HEK293T (cell line): ENCODE results near the gene SUGT1.
"Not testable (repeated sequence)": the region's sequence is repeated elsewhere in the genome, so short reads cannot be mapped to it uniquely, and the experiment has no call there.

ENCODE experiments used
- ARNT ChIP-seq: fragments of 450-650 bp; IDR thresholded peaks from 2 replicates; pipeline ENCODE4 v1.6.1; 2017; ENCODE audit warnings: mild to moderate bottlenecking
- BHLHE40 ChIP-seq: fragments of 450-650 bp; IDR thresholded peaks from 2 replicates; pipeline ENCODE4 v1.6.1; 2016; ENCODE audit warnings: mild to moderate bottlenecking, moderate library complexity, borderline replicate concordance
- FOXK2 ChIP-seq: fragments of 450-650 bp; IDR thresholded peaks from 2 replicates; pipeline ENCODE4 v1.6.1; 2016; ENCODE audit warnings: mild to moderate bottlenecking
- FOXM1 ChIP-seq: fragments of 450-650 bp; IDR thresholded peaks from 2 replicates; pipeline ENCODE4 v1.6.1; 2017; ENCODE audit warnings: mild to moderate bottlenecking, borderline replicate concordance
- L3MBTL2 ChIP-seq: fragments of 450-650 bp; conservative IDR thresholded peaks from 2 replicates; pipeline ENCODE4 v1.6.1; 2016; ENCODE audit warnings: mild to moderate bottlenecking
- NFRKB ChIP-seq: fragments of 450-650 bp; IDR thresholded peaks from 2 replicates; pipeline ENCODE4 v1.6.1; 2016; ENCODE audit warnings: mild to moderate bottlenecking, moderate library complexity
- PKNOX1 ChIP-seq: fragments of 450-650 bp; IDR thresholded peaks from 2 replicates; pipeline ENCODE4 v1.6.1; 2016
- SUZ12 ChIP-seq: fragments of 450-650 bp; IDR thresholded peaks from 2 replicates; pipeline ENCODE4 v1.6.1; 2016; ENCODE audit warnings: mild to moderate bottlenecking
- TARDBP ChIP-seq: fragments of 450-650 bp; IDR thresholded peaks from 2 replicates; pipeline ENCODE4 v1.6.1; 2016
- ZNF384 ChIP-seq: fragments of 450-650 bp; IDR thresholded peaks from 2 replicates; pipeline ENCODE4 v1.6.1; 2016

GRCh38 chr13:52606795-52607194, 45.8 kb upstream of the SUGT1 start:
- not testable (repeated sequence) for TF ChIP-seq SUZ12, TARDBP, FOXM1, PKNOX1, ARNT, ZNF384, NFRKB, FOXK2, L3MBTL2, BHLHE40
